ENCODE measurements around the gene PLOD3.
A peak's percentile ranks its signal among the peaks of the same experiment; 100 is the strongest.

The PLOD3 gene

DNA sequence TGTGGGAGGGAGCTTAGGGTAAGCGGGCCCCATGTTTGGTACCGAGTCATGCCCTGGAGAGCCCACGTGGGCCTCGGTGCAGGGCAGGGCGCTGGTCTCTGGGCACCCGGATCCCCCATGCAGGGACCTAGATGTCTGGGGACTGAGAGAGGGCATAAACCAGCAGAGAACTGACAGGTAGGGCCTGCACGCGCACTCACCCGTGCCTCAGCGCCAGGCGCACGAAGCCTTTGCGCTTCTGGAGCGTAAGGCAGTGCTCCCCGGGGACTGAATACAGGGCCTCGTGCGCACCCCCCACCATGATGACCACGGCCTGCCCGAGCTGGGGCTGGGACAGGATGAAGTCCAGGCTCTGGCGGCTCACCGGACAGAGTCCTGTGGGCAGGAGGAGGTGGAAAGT lies 19.4 kb downstream of the PLOD3 start:
- Histone ChIP-seq H3K9me3 (ENCODE audit: control insufficient read depth, insufficient read depth, low read depth, low read length) (no peaks in the 10 kb centered on the region), H3K27me3 (ENCODE audit: control insufficient read depth, insufficient read depth, low read length) (peaks cover 15% of the 10 kb centered on the region; the same call in 1 of the 2 replicates), H3K27ac (ENCODE audit: low read depth, low read length) (no peak overlapping the region), H3K4me3 (ENCODE audit: low read depth, low read length) (no peak overlapping the region), H3K4me1 (ENCODE audit: control insufficient read depth, insufficient read depth, low read length) (peaks cover 16% of the 10 kb centered on the region), H3K9ac (ENCODE audit: low read length) (no peak overlapping the region), H3K36me3 (ENCODE audit: control insufficient read depth, insufficient read depth, low read length) (no peaks in the 10 kb centered on the region)

DNA sequence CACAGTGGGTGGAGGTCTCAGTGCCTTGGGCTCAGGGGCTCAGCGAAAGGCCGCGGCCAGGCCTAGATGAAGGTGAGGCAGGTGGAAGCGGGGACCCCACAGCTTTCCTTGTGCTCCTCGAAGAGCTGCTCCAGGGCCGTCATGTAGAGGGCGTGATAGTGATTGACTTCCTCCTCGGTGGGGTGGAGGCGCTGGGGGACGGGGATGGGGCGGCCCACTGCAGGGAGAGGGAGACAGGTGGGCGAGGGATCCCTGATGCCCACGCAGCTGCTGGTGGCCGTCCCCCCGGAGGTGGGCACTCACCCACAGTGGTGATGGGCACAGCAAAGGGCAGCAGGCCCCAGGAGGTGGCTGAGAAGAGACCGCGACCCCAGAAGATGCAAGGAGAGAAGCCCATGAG lies 21.5 kb downstream of the PLOD3 start:
- H3K4me1 ChIP-seq (ENCODE audit: control insufficient read depth, insufficient read depth, low read length): peaks cover 12% of the 10 kb centered on the region
- no peaks in the 10 kb centered on the region for H3K36me3 ChIP-seq (ENCODE audit: control insufficient read depth, insufficient read depth, low read length)
- H3K27ac ChIP-seq (ENCODE audit: low read depth, low read length): no peak overlapping the region
- H3K9ac ChIP-seq (ENCODE audit: low read length): no peak overlapping the region
- H3K27me3 ChIP-seq (ENCODE audit: control insufficient read depth, insufficient read depth, low read length): no peaks in the 10 kb centered on the region
- H3K4me3 ChIP-seq (ENCODE audit: low read depth, low read length): no peak overlapping the region
- no peaks in the 10 kb centered on the region for H3K9me3 ChIP-seq (ENCODE audit: control insufficient read depth, insufficient read depth, low read depth, low read length)

DNA sequence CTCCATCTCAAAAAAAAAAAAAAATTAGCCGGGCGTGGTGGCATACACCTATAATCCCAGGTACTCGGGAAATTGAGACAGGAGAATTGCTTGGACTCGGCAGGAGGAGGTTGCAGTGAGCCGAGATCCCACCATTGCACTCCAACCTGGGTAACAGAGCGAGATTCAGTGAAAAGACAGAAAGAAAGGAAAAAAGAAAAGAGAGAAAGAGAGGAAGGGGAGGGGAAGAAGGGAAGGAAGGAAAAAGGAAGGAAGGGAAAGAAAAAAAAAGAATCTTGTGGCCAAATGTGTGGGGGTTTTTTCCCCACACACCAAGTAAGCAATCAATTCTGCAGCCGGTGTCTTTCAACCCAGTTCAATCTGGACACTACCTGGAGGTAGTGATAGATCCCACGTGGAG lies 28.3 kb downstream of the PLOD3 start:
- no peaks in the 10 kb centered on the region for H3K36me3 ChIP-seq (ENCODE audit: control insufficient read depth, insufficient read depth, low read length)
- H3K9ac ChIP-seq (ENCODE audit: low read length): no peak overlapping the region
- no peaks in the 10 kb centered on the region for H3K27me3 ChIP-seq (ENCODE audit: control insufficient read depth, insufficient read depth, low read length)
- H3K9me3 ChIP-seq (ENCODE audit: control insufficient read depth, insufficient read depth, low read depth, low read length): no peaks in the 10 kb centered on the region
- no peak overlapping the region for H3K4me3 ChIP-seq (ENCODE audit: low read depth, low read length)
- H3K27ac ChIP-seq (ENCODE audit: low read depth, low read length): no peak overlapping the region
- H3K4me1 ChIP-seq (ENCODE audit: control insufficient read depth, insufficient read depth, low read length): no peaks in the 10 kb centered on the region

DNA sequence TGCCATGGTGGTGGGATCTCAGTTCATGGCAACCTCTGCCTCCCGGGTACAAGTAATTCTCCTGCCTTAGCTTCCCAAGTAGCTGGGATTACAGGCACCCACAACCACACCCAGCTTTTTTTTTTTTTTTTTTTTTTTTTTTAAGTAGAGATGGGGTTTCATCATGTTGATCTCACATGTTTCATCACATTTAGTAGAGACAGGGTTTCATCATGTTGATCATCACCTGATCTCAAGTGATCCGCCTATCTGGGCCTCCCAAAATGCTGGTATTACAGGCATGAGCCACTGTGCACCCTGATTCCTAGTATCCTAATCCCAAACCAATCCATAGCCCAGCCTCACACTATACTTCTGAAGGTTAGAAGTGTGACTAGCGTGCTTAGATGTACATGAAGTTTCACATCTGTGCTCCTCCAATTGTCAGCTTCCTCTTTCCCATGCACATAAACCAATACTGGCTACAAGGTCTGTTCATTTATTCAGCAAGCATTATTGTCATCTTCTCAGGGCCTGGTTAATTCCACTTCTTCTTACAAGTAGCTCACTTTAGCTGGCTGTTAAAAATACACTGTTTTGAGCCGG lies 30.4 kb downstream of the PLOD3 start:
- no peaks in the 10 kb centered on the region; the same call in 1 of the 2 replicates for H3K27me3 ChIP-seq (ENCODE audit: control insufficient read depth, insufficient read depth, low read length)
- no peak overlapping the region for H3K9ac ChIP-seq (ENCODE audit: low read length)
- no peak overlapping the region for H3K27ac ChIP-seq (ENCODE audit: low read depth, low read length)
- no peaks in the 10 kb centered on the region for H3K9me3 ChIP-seq (ENCODE audit: control insufficient read depth, insufficient read depth, low read depth, low read length)
- no peaks in the 10 kb centered on the region for H3K4me1 ChIP-seq (ENCODE audit: control insufficient read depth, insufficient read depth, low read length)
- no peaks in the 10 kb centered on the region for H3K36me3 ChIP-seq (ENCODE audit: control insufficient read depth, insufficient read depth, low read length)
- H3K4me3 ChIP-seq (ENCODE audit: low read depth, low read length): no peak overlapping the region

DNA sequence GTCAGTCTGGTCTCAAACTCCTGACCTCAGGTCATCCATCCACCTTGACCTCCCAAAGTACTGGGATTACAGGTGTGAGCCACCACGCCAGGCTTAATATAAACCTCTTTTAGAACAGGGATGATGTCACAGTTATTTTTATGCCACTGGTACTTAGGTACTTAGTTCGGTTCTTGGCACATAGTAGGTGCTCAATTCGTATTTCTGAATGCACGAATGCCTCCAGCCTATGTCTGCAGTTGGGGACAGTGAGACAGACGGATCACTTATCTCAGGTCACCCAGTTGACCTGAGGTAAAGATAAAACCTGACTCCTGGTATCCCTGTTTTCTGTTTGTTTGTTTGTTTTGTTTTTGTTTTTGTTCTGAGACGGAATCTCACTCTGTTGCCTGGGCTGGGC lies 31.2 kb downstream of the PLOD3 start:
- no peaks in the 10 kb centered on the region for H3K36me3 ChIP-seq (ENCODE audit: control insufficient read depth, insufficient read depth, low read length)
- no peak overlapping the region for H3K9ac ChIP-seq (ENCODE audit: low read length)
- H3K9me3 ChIP-seq (ENCODE audit: control insufficient read depth, insufficient read depth, low read depth, low read length): no peaks in the 10 kb centered on the region
- H3K4me3 ChIP-seq (ENCODE audit: low read depth, low read length): no peak overlapping the region
- no peaks in the 10 kb centered on the region for H3K4me1 ChIP-seq (ENCODE audit: control insufficient read depth, insufficient read depth, low read length)
- peaks cover 3% of the 10 kb centered on the region; the same call in 1 of the 2 replicates for H3K27me3 ChIP-seq (ENCODE audit: control insufficient read depth, insufficient read depth, low read length)
- no peak overlapping the region for H3K27ac ChIP-seq (ENCODE audit: low read depth, low read length)

DNA sequence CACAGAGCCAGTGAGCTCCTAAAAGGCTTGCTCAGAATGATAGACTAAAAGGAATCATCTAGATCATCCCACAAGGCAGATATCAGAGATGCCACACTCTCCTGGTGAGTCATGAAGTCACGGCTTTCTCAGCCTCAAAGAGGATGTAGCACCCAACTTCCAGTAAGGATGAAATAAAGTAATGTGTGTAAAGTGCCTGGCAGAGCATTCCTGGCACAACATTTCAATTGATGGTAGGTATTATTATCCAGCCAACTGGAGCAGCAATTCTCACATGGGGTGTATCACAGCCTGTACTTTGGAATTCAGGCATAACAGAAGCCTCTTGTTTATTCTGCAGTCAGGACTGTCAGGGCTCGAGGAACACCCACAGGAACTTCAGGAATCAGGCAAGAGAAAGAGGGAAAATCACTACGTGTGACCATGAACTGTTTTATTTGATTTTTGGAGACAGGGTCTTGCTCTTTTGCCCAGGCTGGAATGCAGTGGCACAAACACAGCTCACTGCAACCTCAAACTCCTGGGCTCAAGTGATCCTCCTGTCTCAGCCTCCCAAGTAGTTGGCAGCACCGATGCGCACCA lies 32.0 kb downstream of the PLOD3 start:
- Histone ChIP-seq H3K4me3 (ENCODE audit: low read depth, low read length) (no peak overlapping the region), H3K27ac (ENCODE audit: low read depth, low read length) (no peak overlapping the region), H3K36me3 (ENCODE audit: control insufficient read depth, insufficient read depth, low read length) (no peaks in the 10 kb centered on the region), H3K9me3 (ENCODE audit: control insufficient read depth, insufficient read depth, low read depth, low read length) (no peaks in the 10 kb centered on the region), H3K9ac (ENCODE audit: low read length) (no peak overlapping the region), H3K27me3 (ENCODE audit: control insufficient read depth, insufficient read depth, low read length) (peaks cover 11% of the 10 kb centered on the region), H3K4me1 (ENCODE audit: control insufficient read depth, insufficient read depth, low read length) (peaks cover 5% of the 10 kb centered on the region; the same call in 1 of the 2 replicates)

DNA sequence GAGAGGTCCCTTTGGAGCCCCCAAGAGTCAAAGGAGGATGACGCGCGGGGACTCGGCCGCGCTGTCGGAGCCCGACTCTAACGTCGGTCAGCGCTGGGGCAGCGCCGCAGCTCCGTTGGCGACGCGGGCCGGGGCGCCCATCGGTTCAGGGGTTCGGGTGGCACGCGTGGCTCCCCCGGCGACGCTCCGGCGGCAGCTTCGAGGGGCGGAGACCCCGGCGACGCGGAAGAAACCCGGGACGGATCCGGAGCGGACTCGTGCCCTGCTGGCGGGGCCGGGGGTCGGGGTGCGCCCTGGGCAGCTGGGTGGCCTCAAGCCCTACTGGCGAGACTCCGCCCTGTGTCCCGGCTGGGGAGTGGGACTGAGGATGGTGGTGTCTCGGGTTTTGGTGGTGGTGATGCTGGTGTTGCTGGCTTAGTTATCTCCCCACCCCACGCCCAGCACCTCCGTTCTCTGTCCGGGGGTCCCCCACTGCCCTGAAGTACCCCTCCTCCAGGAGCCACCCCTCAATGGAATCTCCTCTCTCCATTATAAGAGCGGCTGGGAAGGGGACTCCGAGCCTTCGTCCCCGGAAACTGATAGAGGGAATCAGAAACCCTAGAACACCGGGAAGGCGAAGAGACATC lies 37.1 kb downstream of the PLOD3 start, which contains the start of gene NAT16:
Gene NAT16, minus strand, starts transcription at position 164 of the 626 bp plus-strand sequence. CDS start 5,486 bp downstream, outside the sequence.
- Histone ChIP-seq H3K36me3 (ENCODE audit: control insufficient read depth, insufficient read depth, low read length) (no peaks in the 10 kb centered on the region), H3K4me1 (ENCODE audit: control insufficient read depth, insufficient read depth, low read length) (peaks cover 7% of the 10 kb centered on the region; the same call in 1 of the 2 replicates), H3K27ac (ENCODE audit: low read depth, low read length) (no peak within 1 kb of the TSS), H3K9ac (ENCODE audit: low read length) (no peak within 1 kb of the TSS), H3K9me3 (ENCODE audit: control insufficient read depth, insufficient read depth, low read depth, low read length) (no peaks in the 10 kb centered on the region), H3K27me3 (ENCODE audit: control insufficient read depth, insufficient read depth, low read length) (peaks cover 61% of the 10 kb centered on the region), H3K4me3 (ENCODE audit: low read depth, low read length) (peak within 1 kb of the TSS; percentile 49)

DNA sequence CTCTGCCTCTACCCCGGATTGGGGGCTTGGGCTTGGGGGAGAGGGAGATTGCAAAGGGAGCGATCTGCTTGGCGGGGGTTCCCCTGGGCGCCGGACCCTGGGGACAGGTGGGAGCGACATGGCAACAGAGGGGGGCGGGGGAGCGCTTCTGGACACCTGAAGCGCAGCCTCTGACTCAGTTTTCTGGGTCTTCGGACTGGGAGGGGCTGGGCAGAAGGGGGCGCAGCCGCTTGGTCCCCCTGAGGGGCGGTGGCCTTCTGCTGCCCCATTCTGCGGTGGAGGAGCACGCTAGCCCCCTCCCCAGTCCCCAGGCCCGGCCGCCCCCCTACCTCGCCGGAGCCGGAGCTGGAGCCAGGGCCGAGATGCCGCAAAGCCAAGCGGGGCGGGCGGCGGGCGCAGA lies 37.7 kb downstream of the PLOD3 start:
- H3K9ac ChIP-seq (ENCODE audit: low read length): no peak overlapping the region
- H3K9me3 ChIP-seq (ENCODE audit: control insufficient read depth, insufficient read depth, low read depth, low read length): no peaks in the 10 kb centered on the region
- peaks cover 66% of the 10 kb centered on the region for H3K27me3 ChIP-seq (ENCODE audit: control insufficient read depth, insufficient read depth, low read length)
- peak overlapping the region; percentile 49 for H3K4me3 ChIP-seq (ENCODE audit: low read depth, low read length)
- H3K36me3 ChIP-seq (ENCODE audit: control insufficient read depth, insufficient read depth, low read length): no peaks in the 10 kb centered on the region
- no peak overlapping the region for H3K27ac ChIP-seq (ENCODE audit: low read depth, low read length)
- peaks cover 7% of the 10 kb centered on the region; the same call in 1 of the 2 replicates for H3K4me1 ChIP-seq (ENCODE audit: control insufficient read depth, insufficient read depth, low read length)

DNA sequence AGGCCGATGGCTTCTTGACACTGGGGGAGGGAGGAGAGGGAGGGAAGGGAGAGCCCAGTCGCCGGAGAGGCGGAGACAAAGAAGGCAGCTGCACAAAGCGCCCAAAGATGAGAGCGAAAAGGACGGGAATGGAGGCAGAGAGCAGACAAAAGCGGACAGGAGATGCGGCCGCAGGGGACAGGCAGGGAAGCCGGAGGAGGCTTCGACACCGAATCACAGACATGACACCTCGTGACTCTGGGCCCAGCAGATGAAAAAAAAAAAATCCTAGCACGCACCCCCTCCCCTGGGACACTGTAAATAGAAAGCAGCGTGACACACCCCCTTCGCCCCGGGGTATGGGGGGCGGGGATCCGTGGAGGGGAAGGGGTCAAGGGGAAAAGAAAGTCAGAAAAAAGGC lies 38.3 kb downstream of the PLOD3 start:
- H3K9me3 ChIP-seq (ENCODE audit: control insufficient read depth, insufficient read depth, low read depth, low read length): no peaks in the 10 kb centered on the region
- peaks cover 72% of the 10 kb centered on the region for H3K27me3 ChIP-seq (ENCODE audit: control insufficient read depth, insufficient read depth, low read length)
- H3K4me1 ChIP-seq (ENCODE audit: control insufficient read depth, insufficient read depth, low read length): peaks cover 7% of the 10 kb centered on the region; the same call in 1 of the 2 replicates
- H3K36me3 ChIP-seq (ENCODE audit: control insufficient read depth, insufficient read depth, low read length): no peaks in the 10 kb centered on the region
- H3K9ac ChIP-seq (ENCODE audit: low read length): no peak overlapping the region
- H3K27ac ChIP-seq (ENCODE audit: low read depth, low read length): no peak overlapping the region
- peak overlapping the region; percentile 49 for H3K4me3 ChIP-seq (ENCODE audit: low read depth, low read length)

DNA sequence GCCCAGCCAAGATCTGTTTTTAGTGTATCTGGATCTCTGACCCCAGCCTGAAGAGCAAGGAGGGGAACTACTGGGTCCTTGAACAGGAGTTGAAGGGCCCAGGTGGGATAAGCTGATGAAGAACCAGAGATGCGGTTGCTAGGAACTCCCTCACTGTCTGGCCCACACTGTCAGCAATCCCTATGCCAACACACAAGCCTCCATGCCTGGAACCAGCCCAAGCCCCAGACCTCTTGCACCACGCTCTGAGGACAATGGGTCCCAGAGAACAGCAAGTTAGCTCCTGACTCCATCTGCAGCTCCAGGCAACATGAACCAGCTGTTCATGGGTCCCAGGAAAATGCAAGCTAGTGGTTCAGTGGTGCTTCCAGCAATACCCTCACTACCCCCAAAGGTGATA lies 39.7 kb downstream of the PLOD3 start:
- H3K4me3 ChIP-seq (ENCODE audit: low read depth, low read length): no peak overlapping the region
- no peaks in the 10 kb centered on the region for H3K9me3 ChIP-seq (ENCODE audit: control insufficient read depth, insufficient read depth, low read depth, low read length)
- H3K27ac ChIP-seq (ENCODE audit: low read depth, low read length): no peak overlapping the region
- peaks cover 87% of the 10 kb centered on the region for H3K27me3 ChIP-seq (ENCODE audit: control insufficient read depth, insufficient read depth, low read length)
- no peak overlapping the region for H3K9ac ChIP-seq (ENCODE audit: low read length)
- H3K4me1 ChIP-seq (ENCODE audit: control insufficient read depth, insufficient read depth, low read length): peaks cover 14% of the 10 kb centered on the region; the same call in 1 of the 2 replicates
- no peaks in the 10 kb centered on the region for H3K36me3 ChIP-seq (ENCODE audit: control insufficient read depth, insufficient read depth, low read length)

DNA sequence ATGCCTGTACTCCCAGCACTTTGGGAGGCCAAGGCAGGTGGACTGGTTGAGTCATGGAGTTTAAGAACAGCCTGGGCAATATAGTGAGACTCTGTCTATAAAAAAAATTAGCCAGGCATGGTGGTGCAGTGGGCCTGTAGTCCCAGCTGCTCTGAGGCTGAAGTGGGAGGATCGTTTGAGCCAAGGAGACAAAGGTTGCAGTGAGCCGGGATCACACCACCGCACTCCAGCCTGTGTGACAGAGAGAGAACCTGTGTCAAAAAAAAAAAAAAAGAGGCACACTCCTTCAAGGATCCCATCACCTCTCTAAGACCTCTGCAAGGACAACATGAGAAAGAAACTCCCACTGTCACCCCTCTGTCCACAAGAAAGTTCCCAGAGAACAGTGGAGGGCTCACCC lies 41.7 kb downstream of the PLOD3 start:
- Histone ChIP-seq H3K27ac (ENCODE audit: low read depth, low read length) (no peak overlapping the region), H3K36me3 (ENCODE audit: control insufficient read depth, insufficient read depth, low read length) (no peaks in the 10 kb centered on the region), H3K9me3 (ENCODE audit: control insufficient read depth, insufficient read depth, low read depth, low read length) (no peaks in the 10 kb centered on the region), H3K4me1 (ENCODE audit: control insufficient read depth, insufficient read depth, low read length) (peaks cover 32% of the 10 kb centered on the region), H3K9ac (ENCODE audit: low read length) (no peak overlapping the region), H3K27me3 (ENCODE audit: control insufficient read depth, insufficient read depth, low read length) (peaks cover 99% of the 10 kb centered on the region), H3K4me3 (ENCODE audit: low read depth, low read length) (no peak overlapping the region)

Measured in HUES6 (cell line).